NT2/D1 (cell line): ENCODE data around the gene TIAM2.

Source experiments
- SUZ12 ChIP-seq: IDR thresholded peaks from 2 replicates; pipeline ENCODE4 v1.6.1; 2011; ENCODE audit not compliant: insufficient read length, insufficient read depth; ENCODE audit errors: extremely low read depth
- YY1 ChIP-seq: IDR thresholded peaks from 2 replicates; pipeline ENCODE4 v1.6.1; 2011; ENCODE audit not compliant: insufficient read length, insufficient read depth
- ZNF274 ChIP-seq: IDR thresholded peaks from 2 replicates; pipeline ENCODE4 v1.6.1; 2011; ENCODE audit warnings: mild to moderate bottlenecking, low read depth, low read length

GRCh38 chr6:155038527-155038926 is 43.4 kb downstream of the TIAM2 start:
- TF ChIP-seq YY1: no peak
- TF ChIP-seq SUZ12: no peak
- TF ChIP-seq ZNF274: no peak
